Heart left ventricle (tissue), 16 donors: ENCODE measurements around the gene LDAH. TPM values are rescaled to one million over a fixed set of nuclear protein-coding genes. Genes with fewer than 3 reads are reported as not detected.

Experiments used
- ATAC-seq, 4 donors: fragments of 200-7000 bp; cut with Tn5 transposase; one replicate each; pipeline ENCODE4 v1.9.1; 2020 to 2022; ENCODE audit warnings: moderate library complexity in 4 of 4, mild to moderate bottlenecking in 3 of 4, moderate number of reproducible peaks in 1 of 4
- DNase-seq, 5 donors: peaks; one replicate each; pipeline ENCODE4 v3.0.0-alpha.2; 2020
- H3K27ac ChIP-seq, 12 donors: fragments of 200-600 bp; sonication (generic) in 4 of 12; one replicate each; pipeline versions ENCODE4 v1.5.0 to v1.8.0; 2016 to 2022; ENCODE audit warnings: mild to moderate bottlenecking in 2 of 12
- H3K27me3 ChIP-seq, 9 donors: fragments of 200-600 bp; sonication (generic) in 2 of 9; one replicate each; pipeline versions ENCODE4 v1.5.1 to v1.8.0; 2016 to 2022; ENCODE audit warnings: mild to moderate bottlenecking in 3 of 9
- H3K36me3 ChIP-seq, 9 donors: fragments of 200-600 bp; sonication (generic) in 2 of 9; one replicate each; pipeline versions ENCODE4 v1.5.0 to v1.8.0; 2018 to 2022; ENCODE audit warnings: mild to moderate bottlenecking in 2 of 9
- H3K4me1 ChIP-seq, 12 donors: fragments of 200-600 bp; sonication (generic) in 4 of 12; one replicate each; pipeline versions ENCODE4 v1.5.0 to v1.8.0; 2016 to 2022; ENCODE audit warnings: mild to moderate bottlenecking in 3 of 12
- H3K4me3 ChIP-seq, 12 donors: fragments of 200-600 bp; sonication (generic) in 4 of 12; one replicate each; pipeline versions ENCODE4 v1.5.0 to v1.8.0; 2017 to 2022; ENCODE audit warnings: mild to moderate bottlenecking in 9 of 12, moderate library complexity in 4 of 12
- H3K9me3 ChIP-seq, 12 donors: fragments of 200-600 bp; sonication (generic) in 4 of 12; one replicate each; pipeline versions ENCODE4 v1.5.0 to v1.8.0; 2016 to 2022; ENCODE audit warnings: mild to moderate bottlenecking in 1 of 12
- POLR2A ChIP-seq, 2 donors: fragments of 450-650 bp; IDR thresholded peaks; one replicate each; pipeline ENCODE4 v1.6.1; 2017; ENCODE audit warnings: antibody characterized with exemption in 2 of 2, mild to moderate bottlenecking in 2 of 2, moderate library complexity in 2 of 2
- WGBS, 4 donors: extraction: QIAGEN DNeasy Blood & Tissue Kit in 2 of 4; methylation state at CpG; one replicate each; pipeline versions ENCODE4 v1.1.5 to v1.1.7; 2013 to 2018; 5-methylcytosine and 5-hydroxymethylcytosine counted together
- intact Hi-C, 10 donors: fragments of 100-400 bp; cut with DNase I; formaldehyde crosslinking; loops; one replicate each; pipeline versions ENCODE4 v1.11.1 to v1.14.2; 2022
- polyA plus RNA-seq, 2 donors: library from polyadenylated mRNA; stranded (reverse); fragments of 200-250 nt; gene quantifications; one replicate each; pipeline ENCODE4 v1.2.3, GENCODE V29; 2013
- total RNA-seq, 9 donors: library from RNA; depleted of rRNA in 2 of 9; stranded (reverse); fragments of >200 nt in 2 of 9; fragmentation: NEBNext Ultra II Directional in 3 of 9; extraction: Animal tissue kit (Norgen Biotek cat#: 25700) in 3 of 9; gene quantifications; one replicate each; pipeline versions ENCODE4 v1.1.0 to v1.2.4, GENCODE V29; 2016 to 2023
- TF ChIP-seq, protein P1 (sequence below), 12 donors: fragments of 200-600 bp; sonication (generic) in 4 of 12; IDR thresholded peaks; one replicate each; pipeline versions ENCODE4 v1.5.0 to v1.8.0; 2018 to 2022; ENCODE audit warnings: antibody characterized with exemption in 12 of 12, mild to moderate bottlenecking in 5 of 12
- donor health status: ischemic (EF 13 %, LVEDD 7.1; RV severe dilation, severe dysfunction).
- donor health status: healthy with polysubstance abuse.
- donor health status: DM: no; HTN: yes; CAD: no.
- donor health status: DM: no; HTN: no; CAD: no.
- donor health status: ischemic (EF 25% LVEDD 6.9; RV normal size, moderate dysfunction).
- donor health status: ischemic (EF 25% LVEDD 5.7; RV mildly dilated, moderate dysfunction).
- donor health status: healthy.
- donor health status: DM: yes; HTN: yes; CAD: no.
- donor health status: ischemic (EF 35%, LVEDD 5.7; RV mildly dilated, moderate dysfunction).
- donor health status: nonischemic (EF 11% LVEDD 7.7; RV severe dilation, severe dysfunction).
- donor health status: DM: yes; HTN: yes; CAD: no.
- donor health status: PGD.
- donor health status: ischemic (EF 29% LVEDD 5.4; RV normal size, mild dysfunction).
- donor health status: nonischemic (EF 23%, LVEDD 6.1; RV moderate dilation, normal function).

The LDAH gene
- total and polyA plus RNA-seq, 11 donors, result 2.2 to 13.2 (median 6.7) TPM

- no peak overlapping the region for H3K27ac ChIP-seq
- H3K9me3 ChIP-seq, result no peaks in the 10 kb centered on the region
- TF ChIP-seq, protein P1, sequence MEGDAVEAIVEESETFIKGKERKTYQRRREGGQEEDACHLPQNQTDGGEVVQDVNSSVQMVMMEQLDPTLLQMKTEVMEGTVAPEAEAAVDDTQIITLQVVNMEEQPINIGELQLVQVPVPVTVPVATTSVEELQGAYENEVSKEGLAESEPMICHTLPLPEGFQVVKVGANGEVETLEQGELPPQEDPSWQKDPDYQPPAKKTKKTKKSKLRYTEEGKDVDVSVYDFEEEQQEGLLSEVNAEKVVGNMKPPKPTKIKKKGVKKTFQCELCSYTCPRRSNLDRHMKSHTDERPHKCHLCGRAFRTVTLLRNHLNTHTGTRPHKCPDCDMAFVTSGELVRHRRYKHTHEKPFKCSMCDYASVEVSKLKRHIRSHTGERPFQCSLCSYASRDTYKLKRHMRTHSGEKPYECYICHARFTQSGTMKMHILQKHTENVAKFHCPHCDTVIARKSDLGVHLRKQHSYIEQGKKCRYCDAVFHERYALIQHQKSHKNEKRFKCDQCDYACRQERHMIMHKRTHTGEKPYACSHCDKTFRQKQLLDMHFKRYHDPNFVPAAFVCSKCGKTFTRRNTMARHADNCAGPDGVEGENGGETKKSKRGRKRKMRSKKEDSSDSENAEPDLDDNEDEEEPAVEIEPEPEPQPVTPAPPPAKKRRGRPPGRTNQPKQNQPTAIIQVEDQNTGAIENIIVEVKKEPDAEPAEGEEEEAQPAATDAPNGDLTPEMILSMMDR (IDR thresholded peaks at IDR 0.05), result no peak
- TF ChIP-seq POLR2A (IDR thresholded peaks at IDR 0.05), result no peak
- H3K27me3 ChIP-seq, result peaks cover 0 to 5% (median 2%) of the 10 kb centered on the region in 9 donors
- DNase-seq, result no peak
- 88 to 100% (median 95%) methylated on average over 2 of the region's 2 CpGs for WGBS, 4 donors
- ATAC-seq, result no peak
- H3K4me3 ChIP-seq, result no peak overlapping the region
- peaks cover 0 to 34% (median 15%) of the 10 kb centered on the region in 12 donors for H3K4me1 ChIP-seq
- peaks cover 0 to 20% (median under 1%) of the 10 kb centered on the region in 9 donors for H3K36me3 ChIP-seq
- intact Hi-C loops, result no loop called here
Measured at GRCh38 chr2:20678780-20679179, 144.1 kb downstream of the LDAH start.

DNA sequence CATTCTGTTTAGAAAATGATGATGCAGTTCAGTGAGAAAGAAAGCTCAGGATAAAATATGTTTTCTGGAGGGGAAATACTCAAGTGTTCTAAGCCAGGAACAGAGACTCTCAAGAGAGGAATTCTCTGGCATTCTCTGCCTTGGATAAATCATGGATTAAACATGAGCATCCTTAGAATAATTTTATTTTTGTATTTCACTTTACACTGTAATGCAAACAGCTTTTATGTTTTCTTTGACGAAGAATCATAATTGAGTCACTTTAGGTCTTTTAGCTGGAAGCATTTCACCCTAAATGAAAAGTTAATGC is 144.9 kb downstream of the LDAH start:
- WGBS, 4 donors, result 82 to 90% (median 85%) methylated on average over 1 of the region's 1 CpG
- intact Hi-C loops, result no loop called here
- DNase-seq (no peak), ATAC-seq (no peak)
- Histone ChIP-seq H3K9me3 (no peaks in the 10 kb centered on the region), H3K36me3 (peaks cover 0 to 15% (median 0%) of the 10 kb centered on the region in 9 donors), H3K4me1 (peaks cover 0 to 34% (median 15%) of the 10 kb centered on the region in 12 donors), H3K4me3 (no peak overlapping the region), H3K27me3 (peaks cover 0 to 12% (median 6%) of the 10 kb centered on the region in 9 donors), H3K27ac (no peak overlapping the region)
- TF ChIP-seq, protein P1 (IDR thresholded peaks at IDR 0.05), result no peak
- no peak for TF ChIP-seq POLR2A (IDR thresholded peaks at IDR 0.05)

DNA sequence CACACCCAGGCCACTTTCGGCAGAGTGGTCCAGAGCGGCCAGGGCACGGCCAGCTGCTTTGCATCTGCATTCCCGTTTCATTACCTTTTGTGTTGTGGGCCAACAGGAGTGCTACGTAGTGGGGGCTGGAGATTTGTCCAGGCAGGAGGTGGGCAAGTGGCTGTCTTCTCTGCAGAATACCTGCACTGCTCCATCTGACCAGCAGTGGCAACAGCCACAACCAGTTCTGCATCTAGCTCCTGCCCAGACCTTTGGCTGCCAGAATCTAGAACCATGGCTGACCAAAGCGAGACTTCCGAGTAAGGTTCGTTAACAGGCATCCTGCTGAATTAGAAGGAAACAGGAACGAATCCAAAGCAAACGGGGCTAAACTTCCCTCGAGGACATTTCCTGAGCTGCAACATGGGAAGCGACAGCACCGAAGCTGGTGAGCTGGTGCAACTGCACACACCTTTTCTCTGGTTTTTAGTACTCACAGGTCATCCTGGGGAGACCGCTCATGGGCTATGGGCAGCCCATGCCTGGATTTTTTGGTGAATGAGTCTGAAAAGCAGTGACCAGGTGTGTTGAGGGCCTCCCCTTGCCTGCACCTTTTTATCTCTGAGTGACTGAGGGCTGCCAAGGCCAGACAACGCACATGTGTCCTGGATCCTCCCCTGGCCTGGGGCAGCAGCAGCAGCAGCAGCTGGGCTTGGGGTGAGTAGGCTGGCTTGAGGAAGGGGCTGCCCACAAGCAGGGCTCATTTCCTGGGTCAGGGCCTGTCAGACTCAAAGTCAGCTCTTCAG is 145.4 kb downstream of the LDAH start:
- peaks cover 0 to 34% (median 15%) of the 10 kb centered on the region in 12 donors for H3K4me1 ChIP-seq
- ATAC-seq (no peak), DNase-seq (no peak)
- no peak overlapping the region for H3K4me3 ChIP-seq
- peaks cover 0 to 12% (median 0%) of the 10 kb centered on the region in 9 donors for H3K36me3 ChIP-seq
- peaks cover 0 to 18% (median 11%) of the 10 kb centered on the region in 9 donors for H3K27me3 ChIP-seq
- 71 to 86% (median 73%) methylated on average over 11 to 15 of the region's 15 CpGs for WGBS, 4 donors
- H3K27ac ChIP-seq, result no peak overlapping the region
- TF ChIP-seq, protein P1 (IDR thresholded peaks at IDR 0.05), result no peak
- no peak for TF ChIP-seq POLR2A (IDR thresholded peaks at IDR 0.05)
- H3K9me3 ChIP-seq, result no peaks in the 10 kb centered on the region
- intact Hi-C loops, result no loop called here

DNA sequence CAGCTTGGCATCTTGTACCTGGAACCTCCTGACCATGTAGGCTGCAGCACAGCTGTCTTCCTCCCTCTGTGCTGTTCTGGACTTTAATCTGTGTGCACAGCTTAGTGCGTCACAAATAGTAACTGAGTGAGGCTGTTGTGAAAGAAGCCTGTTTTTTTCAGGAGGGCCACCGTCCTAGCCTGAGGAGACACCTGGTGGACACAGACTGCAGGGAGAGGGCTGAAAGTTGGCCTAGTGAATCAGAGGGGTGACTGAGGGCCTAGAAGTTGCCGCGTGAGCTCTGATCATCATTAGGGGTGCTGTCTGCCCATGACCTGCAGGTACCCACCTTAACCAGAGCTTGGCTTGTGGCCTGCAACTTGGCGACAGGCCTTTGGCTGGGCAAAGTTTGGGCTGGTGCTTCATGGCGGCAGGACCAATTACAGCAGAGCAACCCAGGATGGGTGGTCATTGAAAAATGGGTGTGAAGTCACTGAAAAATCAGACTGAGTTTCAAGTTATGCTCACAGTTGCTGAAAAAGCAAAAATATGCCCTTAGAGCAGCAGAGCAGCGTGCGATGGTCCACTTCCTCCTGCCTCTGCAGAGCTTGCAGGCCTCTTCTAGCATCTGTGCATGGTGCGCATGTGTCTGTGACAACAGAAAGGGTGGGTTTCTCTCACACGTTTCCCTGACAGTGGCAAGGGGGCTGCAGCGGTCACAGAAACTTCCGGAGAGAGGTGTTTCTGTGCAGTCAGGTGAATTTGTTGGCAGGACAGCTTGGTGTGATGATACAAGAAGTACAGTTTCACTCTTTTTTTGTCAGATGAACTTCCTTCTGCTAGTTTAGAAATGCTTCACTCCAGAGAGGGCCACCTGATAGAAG is 146.3 kb downstream of the LDAH start:
- peak overlapping the region in 7 of 12 donors; percentile 32 to 81 (median 59) for H3K27ac ChIP-seq
- peaks cover 0 to 34% (median 15%) of the 10 kb centered on the region in 12 donors for H3K4me1 ChIP-seq
- no peak overlapping the region for H3K4me3 ChIP-seq
- DNase-seq (no peak), ATAC-seq (peak; percentile 54 to 68 (median 62))
- no peaks in the 10 kb centered on the region for H3K9me3 ChIP-seq
- TF ChIP-seq, protein P1 (IDR thresholded peaks at IDR 0.05), result peak in 4 of 12 donors; percentile 8 to 29 (median 19)
- TF ChIP-seq POLR2A (IDR thresholded peaks at IDR 0.05), result no peak
- H3K36me3 ChIP-seq, result peaks cover 0 to 12% (median 0%) of the 10 kb centered on the region in 9 donors
- H3K27me3 ChIP-seq, result peaks cover 0 to 27% (median 19%) of the 10 kb centered on the region in 9 donors
- WGBS, 4 donors, result 76 to 85% (median 82%) methylated on average over 11 to 12 of the region's 12 CpGs
- intact Hi-C loops, result no loop called here
